HEK293 (cell line): ENCODE data around the gene ACTN4.
A peak's percentile ranks its signal among the peaks of the same experiment; 100 is the strongest.

Source experiments
- CTCF ChIA-PET: fragments of 350-600 bp; formaldehyde crosslinking; extraction: SDS; loops from one replicate; lab custom pipeline; 2021; ENCODE audit warnings: antibody characterized with exemption; lab: Yijun Ruan, JAX
- POLR2A ChIA-PET: fragments of 300-600 bp; formaldehyde crosslinking; extraction: SDS; loops from one replicate; lab custom pipeline; 2020; ENCODE audit warnings: antibody characterized with exemption, inconsistent platforms; lab: Yijun Ruan, JAX
- H3K27ac ChIP-seq: fragments of 200-500 bp; sonication (Bioruptor generic); 2 replicates; pipeline ENCODE4 v1.5.1; 2014; ENCODE audit warnings: low read depth, low read length, control low read depth, inconsistent platforms; ENCODE audit errors: extremely low read depth
- H3K36me3 ChIP-seq, 2 experiments: fragments of 200-500 bp in 1 of 2; sonication (Bioruptor generic) in 1 of 2; 1 replicate in 1 of 2; 2 replicates in 1 of 2; pipeline ENCODE4 v1.5.1; 2014 to 2017; ENCODE audit warnings: inconsistent platforms in 2 of 2, low read length in 2 of 2; ENCODE audit not compliant: control insufficient read depth in 2 of 2, insufficient read depth in 1 of 2
- H3K4me1 ChIP-seq: fragments of 200-500 bp; sonication (Bioruptor generic); 2 replicates; pipeline ENCODE4 v1.5.1; 2014; ENCODE audit warnings: mild to moderate bottlenecking, low read length, inconsistent platforms; ENCODE audit not compliant: control insufficient read depth, insufficient read depth
- H3K4me3 ChIP-seq: 2 replicates; pipeline ENCODE4 v1.5.1; 2011; ENCODE audit warnings: low read depth, mild to moderate bottlenecking, control low read depth, low read length, moderate library complexity
- H3K9me3 ChIP-seq: fragments of 200-500 bp; sonication (Bioruptor generic); 2 replicates; pipeline ENCODE4 v1.5.1; 2014; ENCODE audit warnings: low read depth, low read length, inconsistent platforms; ENCODE audit not compliant: control insufficient read depth, insufficient read depth
- BCL11B ChIP-seq: fragments of 450-650 bp; formaldehyde crosslinking; IDR thresholded peaks from 2 replicates; pipeline ENCODE4 v1.5.1; 2016; ENCODE audit warnings: low read depth, missing biosample characterization, missing genetic modification characterization
- GLIS1 ChIP-seq: fragments of 450-650 bp; formaldehyde crosslinking; IDR thresholded peaks from 2 replicates; pipeline ENCODE4 v1.5.1; 2016; ENCODE audit warnings: missing biosample characterization, missing genetic modification characterization
- GLIS2 ChIP-seq: fragments of 450-650 bp; formaldehyde crosslinking; IDR thresholded peaks from 2 replicates; pipeline ENCODE4 v1.5.1; 2016; ENCODE audit warnings: missing biosample characterization, missing genetic modification characterization
- HOXA7 ChIP-seq: sonication (generic); formaldehyde crosslinking; IDR thresholded peaks from 2 replicates; pipeline ENCODE4 v1.8.1; 2022; ENCODE audit warnings: missing genetic modification reagents, borderline replicate concordance
- KLF1 ChIP-seq: fragments of 450-650 bp; formaldehyde crosslinking; IDR thresholded peaks from 2 replicates; pipeline ENCODE4 v1.5.1; 2016; ENCODE audit warnings: missing biosample characterization, missing genetic modification characterization
- KLF16 ChIP-seq: fragments of 450-650 bp; formaldehyde crosslinking; IDR thresholded peaks from 2 replicates; pipeline ENCODE4 v1.5.1; 2017; ENCODE audit warnings: missing biosample characterization, missing genetic modification characterization
- KLF8 ChIP-seq: fragments of 450-650 bp; formaldehyde crosslinking; IDR thresholded peaks from 2 replicates; pipeline ENCODE4 v1.5.1; 2016; ENCODE audit warnings: missing biosample characterization, missing genetic modification characterization
- KLF9 ChIP-seq: fragments of 450-650 bp; formaldehyde crosslinking; IDR thresholded peaks from 2 replicates; pipeline ENCODE4 v1.5.1; 2016; ENCODE audit warnings: missing biosample characterization, missing genetic modification characterization, low read depth
- SP2 ChIP-seq: fragments of 450-650 bp; formaldehyde crosslinking; IDR thresholded peaks from 2 replicates; pipeline ENCODE4 v1.5.1; 2016; ENCODE audit warnings: missing biosample characterization, missing genetic modification characterization
- WT1 ChIP-seq: fragments of 450-650 bp; formaldehyde crosslinking; IDR thresholded peaks from 2 replicates; pipeline ENCODE4 v1.5.1; 2016; ENCODE audit warnings: missing biosample characterization, missing genetic modification characterization
- ZBTB10 ChIP-seq: fragments of 450-650 bp; formaldehyde crosslinking; IDR thresholded peaks from 2 replicates; pipeline ENCODE4 v1.5.1; 2016; ENCODE audit warnings: missing biosample characterization, missing genetic modification characterization
- ZBTB44 ChIP-seq: fragments of 450-650 bp; IDR thresholded peaks from 2 replicates; pipeline ENCODE4 v1.5.1; 2018; ENCODE audit warnings: missing biosample characterization, mild to moderate bottlenecking, missing genetic modification characterization
- ZFHX2 ChIP-seq: fragments of 450-650 bp; formaldehyde crosslinking; conservative IDR thresholded peaks from 2 replicates; pipeline ENCODE4 v1.5.1; 2016; ENCODE audit warnings: missing biosample characterization, missing genetic modification characterization
- ZFP41 ChIP-seq: fragments of 450-650 bp; formaldehyde crosslinking; IDR thresholded peaks from 2 replicates; pipeline ENCODE4 v1.5.1; 2016; ENCODE audit warnings: missing biosample characterization, missing genetic modification characterization, borderline replicate concordance
- ZNF169 ChIP-seq: fragments of 450-650 bp; formaldehyde crosslinking; IDR thresholded peaks from 2 replicates; pipeline ENCODE4 v1.5.1; 2016; ENCODE audit warnings: missing biosample characterization, missing genetic modification characterization
- ZNF211 ChIP-seq: fragments of 450-650 bp; formaldehyde crosslinking; IDR thresholded peaks from 2 replicates; pipeline ENCODE4 v1.5.1; 2016; ENCODE audit warnings: low read depth, missing biosample characterization, missing genetic modification characterization
- ZNF280D ChIP-seq: fragments of 450-650 bp; formaldehyde crosslinking; IDR thresholded peaks from 2 replicates; pipeline ENCODE4 v1.5.1; 2016; ENCODE audit warnings: missing biosample characterization, missing genetic modification characterization
- ZNF362 ChIP-seq: fragments of 450-650 bp; formaldehyde crosslinking; IDR thresholded peaks from 2 replicates; pipeline ENCODE4 v1.5.1; 2016; ENCODE audit warnings: missing biosample characterization, missing genetic modification characterization
- ZNF366 ChIP-seq: fragments of 450-650 bp; formaldehyde crosslinking; conservative IDR thresholded peaks from 2 replicates; pipeline ENCODE4 v1.5.1; 2016; ENCODE audit warnings: missing biosample characterization, missing genetic modification characterization
- ZNF416 ChIP-seq: fragments of 450-650 bp; formaldehyde crosslinking; IDR thresholded peaks from 2 replicates; pipeline ENCODE4 v1.5.1; 2016; ENCODE audit warnings: missing biosample characterization, missing genetic modification characterization
- ZNF521 ChIP-seq: fragments of 450-650 bp; formaldehyde crosslinking; IDR thresholded peaks from 2 replicates; pipeline ENCODE4 v1.5.1; 2017; ENCODE audit warnings: missing biosample characterization, mild to moderate bottlenecking, missing genetic modification characterization
- ZNF645 ChIP-seq: fragments of 450-650 bp; formaldehyde crosslinking; IDR thresholded peaks from 2 replicates; pipeline ENCODE4; 2016; ENCODE audit warnings: missing biosample characterization, missing genetic modification characterization
- ZNF658 ChIP-seq: fragments of 450-650 bp; formaldehyde crosslinking; IDR thresholded peaks from 2 replicates; pipeline ENCODE4; 2016; ENCODE audit warnings: missing biosample characterization, missing genetic modification characterization
- ZNF747 ChIP-seq: fragments of 450-650 bp; formaldehyde crosslinking; IDR thresholded peaks from 2 replicates; pipeline ENCODE4 v1.5.1; 2016; ENCODE audit warnings: missing biosample characterization, missing genetic modification characterization
- ZNF785 ChIP-seq: fragments of 450-650 bp; formaldehyde crosslinking; IDR thresholded peaks from 2 replicates; pipeline ENCODE4 v1.5.1; 2016; ENCODE audit warnings: missing biosample characterization, missing genetic modification characterization
- ZNF843 ChIP-seq: fragments of 450-650 bp; formaldehyde crosslinking; IDR thresholded peaks from 2 replicates; pipeline ENCODE4 v1.5.1; 2016; ENCODE audit warnings: missing biosample characterization, missing genetic modification characterization

The ACTN4 gene

GRCh38 chr19:38736036-38736412 lies 88.6 kb downstream of the ACTN4 start (continued):
- TF ChIP-seq ZBTB44: 0 out of 2 replicates have a peak, but pooled peaks have one; percentile 22
- no peak for TF ChIP-seq ZNF362 (tag by site-specific recombination)
- peak; percentile 46 for TF ChIP-seq KLF8 (tag by site-specific recombination)
- TF ChIP-seq ZFHX2: peak; percentile 88

GRCh38 chr19:38736413-38737280 lies 89.2 kb downstream of the ACTN4 start:
- ChIA-PET CTCF (interaction anchor here (0.5 to 0.8 kb wide), 2 partner anchors 112 to 126 kb away, joined by 3 read pairs; no protein-coding TSS in a partner anchor), POLR2A (interaction anchor here (1.0 to 1.3 kb wide), 2 partner anchors 112 to 116 kb away, joined by 3 read pairs; no protein-coding TSS in a partner anchor)
- peaks cover 3 to 5% of the 10 kb centered on the region in 2 experiments; a peak in 2 of 3 replicates for H3K36me3 ChIP-seq
- H3K4me3 ChIP-seq: peak overlapping the region; percentile 36
- H3K27ac ChIP-seq: no peak overlapping the region
- peaks cover 5% of the 10 kb centered on the region for H3K4me1 ChIP-seq
- no peaks in the 10 kb centered on the region for H3K9me3 ChIP-seq
- peak; percentile 80 for TF ChIP-seq KLF9 (tag by site-specific recombination)
- TF ChIP-seq KLF16 (tag by site-specific recombination): 0 out of 2 replicates have a peak, but pooled peaks have one; percentile 55
- TF ChIP-seq ZNF280D (tag by site-specific recombination): peak; percentile 42; the same call in 1 of the 2 replicates
- TF ChIP-seq KLF1 (tag by site-specific recombination): peak; percentile 85
- TF ChIP-seq ZNF843 (tag by site-specific recombination): 0 out of 2 replicates have a peak, but pooled peaks have one; percentile 28
- TF ChIP-seq ZNF169 (tag by site-specific recombination): peak; percentile 83
- TF ChIP-seq ZBTB10 (tag by site-specific recombination): peak; percentile 81
- peak; percentile 75 for TF ChIP-seq ZNF366 (tag by site-specific recombination)
- peak; percentile 90 for TF ChIP-seq BCL11B
- 0 out of 2 replicates have a peak, but pooled peaks have one; percentile 38 for TF ChIP-seq ZNF211 (tag by site-specific recombination)
- TF ChIP-seq ZNF521 (tag by site-specific recombination): peak; percentile 9; the same call in 1 of the 2 replicates
- peak; percentile 47; the same call in 1 of the 2 replicates for TF ChIP-seq GLIS2
- peak; percentile 63; the same call in 1 of the 2 replicates for TF ChIP-seq WT1 (tag by site-specific recombination)
- peak; percentile 16; the same call in 1 of the 2 replicates for TF ChIP-seq ZNF658 (tag by site-specific recombination)
- TF ChIP-seq ZFP41 (tag by site-specific recombination): no peak
- 0 out of 2 replicates have a peak, but pooled peaks have one; percentile 25 for TF ChIP-seq ZNF747 (tag by site-specific recombination)
- TF ChIP-seq HOXA7 (CRISPR knock-in tag): no peak
- TF ChIP-seq SP2 (tag by site-specific recombination): peak; percentile 53
- no peak for TF ChIP-seq ZNF645 (tag by site-specific recombination)
- TF ChIP-seq ZNF416 (tag by site-specific recombination): 0 out of 2 replicates have a peak, but pooled peaks have one; percentile 59
- peak; percentile 63; the same call in 1 of the 2 replicates for TF ChIP-seq ZNF785
- peak; percentile 8; the same call in 1 of the 2 replicates for TF ChIP-seq GLIS1 (tag by site-specific recombination)
